CD4-positive, alpha-beta T cell (primary cell): ENCODE measurements around the gene AXIN2. TPM values are rescaled to one million over a fixed set of nuclear protein-coding genes. Genes with fewer than 3 reads are reported as not detected.
A peak's percentile ranks its signal among the peaks of the same experiment; 100 is the strongest.

Source experiments
- ATAC-seq: fragments of 200-7000 bp; cut with Tn5 transposase; one replicate; pipeline ENCODE4 v1.10.0; 2022; ENCODE audit warnings: mild to moderate bottlenecking; ENCODE audit not compliant: poor library complexity
- CTCF ChIA-PET: fragments of 350-600 bp; sonication (Branson Sonifier 250); formaldehyde crosslinking; loops from one replicate; lab custom pipeline; 2021; ENCODE audit warnings: antibody characterized with exemption, inconsistent platforms; lab: Charles Lee
- POLR2A ChIA-PET: fragments of 350-600 bp; sonication (Branson Sonifier 250); formaldehyde crosslinking; loops from one replicate; lab custom pipeline; 2021; ENCODE audit warnings: antibody characterized with exemption, inconsistent platforms; lab: Charles Lee
- DNase-seq, 14 experiments: peaks; one replicate each; pipeline ENCODE4 v3.0.0-alpha.2; 2013 to 2020; ENCODE audit warnings: mixed read lengths in 2 of 14
- H3K27ac ChIP-seq, 2 donors: one replicate each; pipeline versions ENCODE4 v1.5.1 to v1.7.0; 2013; ENCODE audit warnings: low read length in 2 of 2, low read depth in 1 of 2, mild to moderate bottlenecking in 1 of 2
- H3K27me3 ChIP-seq, 2 experiments: 1 replicate in 1 of 2; 2 replicates in 1 of 2; pipeline versions ENCODE4 v1.6.1 to v1.7.0; 2013; ENCODE audit warnings: low read length in 2 of 2, control low read depth in 1 of 2, mild to moderate bottlenecking in 1 of 2, moderate library complexity in 1 of 2; ENCODE audit not compliant: insufficient read depth in 2 of 2, control insufficient read depth in 1 of 2
- H3K36me3 ChIP-seq: one replicate; pipeline ENCODE4 v1.6.1; 2013; ENCODE audit warnings: low read length, control low read depth; ENCODE audit not compliant: insufficient read depth
- H3K4me1 ChIP-seq: one replicate; pipeline ENCODE4 v1.6.1; 2013; ENCODE audit warnings: low read length, control low read depth; ENCODE audit not compliant: insufficient read depth
- H3K4me3 ChIP-seq: one replicate; pipeline ENCODE4 v1.5.1; 2013; ENCODE audit warnings: mild to moderate bottlenecking, low read length, moderate library complexity
- H3K9me3 ChIP-seq, 2 experiments: 1 replicate in 1 of 2; 2 replicates in 1 of 2; pipeline versions ENCODE4 v1.6.1 to v1.7.0; 2013; ENCODE audit warnings: low read length in 2 of 2, mild to moderate bottlenecking in 2 of 2, control low read depth in 1 of 2, moderate library complexity in 1 of 2; ENCODE audit not compliant: control insufficient read depth in 1 of 2, insufficient read depth in 1 of 2
- H3K27ac Mint-ChIP-seq: one replicate; pipeline ENCODE4 v1.8.0; 2020; ENCODE audit warnings: mixed read lengths
- H3K27me3 Mint-ChIP-seq: one replicate; pipeline ENCODE4 v1.8.0; 2021; ENCODE audit warnings: mixed read lengths
- H3K36me3 Mint-ChIP-seq: one replicate; pipeline ENCODE4 v1.8.0; 2021; ENCODE audit warnings: low read depth, mixed read lengths
- H3K4me1 Mint-ChIP-seq: one replicate; pipeline ENCODE4 v1.8.0; 2021; ENCODE audit warnings: low read depth, mixed read lengths
- H3K4me3 Mint-ChIP-seq: one replicate; pipeline ENCODE4 v1.8.0; 2020; ENCODE audit warnings: mild to moderate bottlenecking, mixed read lengths
- H3K9me3 Mint-ChIP-seq: one replicate; pipeline ENCODE4 v1.8.0; 2020; ENCODE audit warnings: mixed read lengths
- intact Hi-C, 2 experiments: fragments of 100-400 bp; cut with DNase I in 1 of 2; cut with micrococcal nuclease in 1 of 2; formaldehyde crosslinking; loops; one replicate each; pipeline versions ENCODE4 v1.15.1 to v1.9.0; 2023 to 2025; cut with DNase I, micrococcal nuclease
- total RNA-seq, 174 experiments: library from RNA in 2 of 174; stranded (reverse) in 2 of 174; gene quantifications; one replicate each; pipeline ENCODE4 v1.2.3 and lab custom pipeline; 2021 to 2026
- TF ChIP-seq, protein P1 (sequence below): fragments of 200-600 bp; IDR thresholded peaks from one replicate; pipeline ENCODE4 v1.8.0; 2022; ENCODE audit warnings: antibody characterized with exemption, mild to moderate bottlenecking

Gene AXIN2
- total RNA-seq, 2 experiments from 2014 or later = 47.9 to 49.8 TPM

DNA sequence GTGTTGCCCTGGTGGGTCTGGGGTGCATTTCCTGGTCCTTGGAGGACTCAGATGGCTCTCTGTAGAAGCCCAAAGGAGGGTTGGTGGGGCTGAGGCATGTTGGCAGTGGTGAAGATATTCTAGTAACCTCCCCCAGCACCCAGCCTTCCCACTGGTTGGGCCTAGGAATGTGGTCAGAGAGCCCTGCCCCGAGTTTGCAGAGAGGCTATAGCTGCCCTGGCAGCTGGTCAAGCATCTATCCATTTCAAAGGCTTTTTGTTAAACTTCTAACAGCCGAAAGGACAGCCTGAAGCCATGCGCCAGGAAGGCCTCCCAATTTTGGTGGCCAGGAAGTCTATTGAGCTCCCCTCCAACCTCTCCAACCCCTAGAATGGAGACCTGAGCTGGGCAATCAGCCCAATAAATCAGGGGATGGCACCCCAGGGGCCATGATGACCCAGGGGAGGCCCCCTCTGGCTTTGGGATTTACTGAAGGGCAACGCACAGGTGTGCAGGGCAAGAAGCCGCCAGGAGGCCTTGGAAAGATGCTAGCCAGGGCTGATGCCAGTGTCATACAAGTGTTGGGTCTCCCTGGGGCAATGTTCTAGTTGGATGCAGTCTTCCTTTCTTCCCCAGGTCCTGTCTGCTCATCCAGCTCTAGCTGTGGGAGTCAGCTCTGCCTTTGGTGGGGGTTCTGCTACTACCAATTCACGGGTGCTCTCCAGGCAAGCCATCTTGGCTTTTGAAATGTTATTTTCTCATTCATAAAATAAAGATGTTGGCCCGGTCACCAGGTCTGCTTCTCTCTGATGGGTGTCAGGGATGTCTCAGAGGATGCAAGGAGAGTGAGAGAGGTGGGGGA, 30.9 kb upstream of the AXIN2 start:
- peaks cover 53% of the 10 kb centered on the region for H3K4me1 Mint-ChIP-seq
- Histone ChIP-seq H3K27ac (no peak overlapping the region), H3K4me3 (no peak overlapping the region), H3K36me3 (no peaks in the 10 kb centered on the region), H3K9me3 (no peaks in the 10 kb centered on the region), H3K27me3 (no peaks in the 10 kb centered on the region), H3K4me1 (peaks cover 15% of the 10 kb centered on the region)
- no peaks in the 10 kb centered on the region for H3K27me3 Mint-ChIP-seq
- H3K36me3 Mint-ChIP-seq = no peaks in the 10 kb centered on the region
- ATAC-seq (no peak), DNase-seq (no peak)
- TF ChIP-seq, protein P1, sequence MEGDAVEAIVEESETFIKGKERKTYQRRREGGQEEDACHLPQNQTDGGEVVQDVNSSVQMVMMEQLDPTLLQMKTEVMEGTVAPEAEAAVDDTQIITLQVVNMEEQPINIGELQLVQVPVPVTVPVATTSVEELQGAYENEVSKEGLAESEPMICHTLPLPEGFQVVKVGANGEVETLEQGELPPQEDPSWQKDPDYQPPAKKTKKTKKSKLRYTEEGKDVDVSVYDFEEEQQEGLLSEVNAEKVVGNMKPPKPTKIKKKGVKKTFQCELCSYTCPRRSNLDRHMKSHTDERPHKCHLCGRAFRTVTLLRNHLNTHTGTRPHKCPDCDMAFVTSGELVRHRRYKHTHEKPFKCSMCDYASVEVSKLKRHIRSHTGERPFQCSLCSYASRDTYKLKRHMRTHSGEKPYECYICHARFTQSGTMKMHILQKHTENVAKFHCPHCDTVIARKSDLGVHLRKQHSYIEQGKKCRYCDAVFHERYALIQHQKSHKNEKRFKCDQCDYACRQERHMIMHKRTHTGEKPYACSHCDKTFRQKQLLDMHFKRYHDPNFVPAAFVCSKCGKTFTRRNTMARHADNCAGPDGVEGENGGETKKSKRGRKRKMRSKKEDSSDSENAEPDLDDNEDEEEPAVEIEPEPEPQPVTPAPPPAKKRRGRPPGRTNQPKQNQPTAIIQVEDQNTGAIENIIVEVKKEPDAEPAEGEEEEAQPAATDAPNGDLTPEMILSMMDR = no peak
- ChIA-PET CTCF (no interaction called here), POLR2A (no interaction called here)
- H3K9me3 Mint-ChIP-seq = no peaks in the 10 kb centered on the region
- intact Hi-C loops = no loop called here
- no peak overlapping the region for H3K27ac Mint-ChIP-seq
- peak overlapping the region; percentile 76 for H3K4me3 Mint-ChIP-seq

DNA sequence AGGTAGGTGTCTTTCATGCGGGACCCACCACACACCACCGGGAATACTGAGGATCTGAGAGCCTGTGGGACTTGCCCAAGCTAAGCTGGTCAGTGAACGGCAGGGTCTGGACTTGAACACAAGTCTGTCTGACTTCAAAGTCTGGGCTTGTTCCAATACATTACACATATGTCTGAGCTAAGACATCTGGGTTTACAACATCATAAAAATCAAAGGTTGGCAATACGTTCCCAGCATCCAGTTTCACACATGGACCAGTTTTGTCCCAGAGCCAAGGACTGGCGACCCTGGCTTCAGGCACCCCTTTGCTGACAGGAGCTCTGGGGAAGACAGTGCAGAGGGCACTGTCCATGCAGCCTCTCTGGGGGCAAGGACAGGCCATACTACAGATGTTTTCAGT, 27.9 kb upstream of the AXIN2 start:
- POLR2A ChIA-PET = no interaction called here
- no peaks in the 10 kb centered on the region for H3K27me3 Mint-ChIP-seq
- TF ChIP-seq, protein P1 = no peak
- no peak overlapping the region for H3K4me3 Mint-ChIP-seq
- Histone ChIP-seq H3K4me1 (peaks cover 22% of the 10 kb centered on the region), H3K9me3 (peaks cover 0 to 6% of the 10 kb centered on the region in 2 experiments), H3K4me3 (no peak overlapping the region), H3K27me3 (no peaks in the 10 kb centered on the region), H3K36me3 (no peaks in the 10 kb centered on the region), H3K27ac (no peak overlapping the region)
- no peaks in the 10 kb centered on the region for H3K9me3 Mint-ChIP-seq
- CTCF ChIA-PET = no interaction called here
- intact Hi-C loops = no loop called here
- H3K4me1 Mint-ChIP-seq = peaks cover 56% of the 10 kb centered on the region
- ATAC-seq = no peak
- H3K27ac Mint-ChIP-seq = peak overlapping the region; percentile 20
- H3K36me3 Mint-ChIP-seq = no peaks in the 10 kb centered on the region
- no peak for DNase-seq

DNA sequence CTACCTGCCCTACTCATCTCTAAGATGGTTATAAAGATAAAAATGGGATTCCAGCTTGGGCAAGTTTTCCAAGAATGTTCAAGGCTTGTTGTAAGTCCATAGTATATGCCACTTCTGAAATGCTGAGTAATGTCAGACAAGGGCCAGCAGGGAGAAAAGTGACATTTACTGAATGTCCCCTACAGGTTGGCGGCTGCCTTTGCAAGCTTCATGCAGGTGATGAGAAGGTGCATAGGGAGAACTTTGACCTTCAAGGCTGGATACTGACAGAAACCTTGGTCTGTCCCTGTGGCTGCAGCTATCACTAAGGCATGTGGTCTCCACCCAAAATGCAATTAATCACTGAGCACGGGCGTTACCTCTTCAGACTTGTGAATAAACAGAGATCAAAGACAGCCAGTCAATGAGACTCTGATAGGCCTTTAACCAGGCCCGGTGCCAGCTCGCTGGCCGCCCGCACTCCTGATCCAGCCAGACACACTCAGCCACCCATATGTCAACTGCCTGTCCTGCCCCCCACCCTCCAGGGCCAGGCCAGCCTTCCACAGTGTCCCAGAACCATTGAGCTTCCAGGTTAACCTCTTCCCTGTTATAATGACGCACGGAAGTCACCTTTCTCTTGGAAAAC, 26.8 kb upstream of the AXIN2 start:
- intact Hi-C loops = no loop called here

More for the DNA sequence above, 26.8 kb upstream of the AXIN2 start:
- ChIA-PET POLR2A (no interaction called here), CTCF (no interaction called here)
- no peaks in the 10 kb centered on the region for H3K27me3 ChIP-seq
- peaks cover 53% of the 10 kb centered on the region for H3K4me1 Mint-ChIP-seq
- TF ChIP-seq, protein P1 = no peak
- H3K4me3 Mint-ChIP-seq = no peak overlapping the region
- DNase-seq (no peak), ATAC-seq (no peak)
- H3K27me3 Mint-ChIP-seq = no peaks in the 10 kb centered on the region
- H3K4me3 ChIP-seq = no peak overlapping the region
- no peak overlapping the region for H3K27ac ChIP-seq
- peaks cover 30% of the 10 kb centered on the region for H3K4me1 ChIP-seq
- H3K9me3 ChIP-seq = peaks cover 0 to 6% of the 10 kb centered on the region in 2 experiments
- H3K36me3 Mint-ChIP-seq = no peaks in the 10 kb centered on the region
- no peaks in the 10 kb centered on the region for H3K36me3 ChIP-seq
- H3K27ac Mint-ChIP-seq = no peak overlapping the region
- H3K9me3 Mint-ChIP-seq = no peaks in the 10 kb centered on the region
